Eye (tissue), 1 donor: ENCODE measurements around the gene WNT3A.
"Not testable (repeated sequence)": the region's sequence is repeated elsewhere in the genome, so short reads cannot be mapped to it uniquely, and the experiment has no call there.

Experiments
- DNase-seq: peaks from one replicate; pipeline ENCODE4 v3.0.0-alpha.2; 2015

The WNT3A gene, protein sequence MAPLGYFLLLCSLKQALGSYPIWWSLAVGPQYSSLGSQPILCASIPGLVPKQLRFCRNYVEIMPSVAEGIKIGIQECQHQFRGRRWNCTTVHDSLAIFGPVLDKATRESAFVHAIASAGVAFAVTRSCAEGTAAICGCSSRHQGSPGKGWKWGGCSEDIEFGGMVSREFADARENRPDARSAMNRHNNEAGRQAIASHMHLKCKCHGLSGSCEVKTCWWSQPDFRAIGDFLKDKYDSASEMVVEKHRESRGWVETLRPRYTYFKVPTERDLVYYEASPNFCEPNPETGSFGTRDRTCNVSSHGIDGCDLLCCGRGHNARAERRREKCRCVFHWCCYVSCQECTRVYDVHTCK

GRCh38 chr1:228006786-228007048, at the start of gene WNT3A:
Gene WNT3A (plus strand): TSS chr1:228006998. CDS start chr1:228007129, 131 bp downstream.
- no peak for DNase-seq

- no peak for DNase-seq
Measured at GRCh38 chr1:227958617-227959324, 48.0 kb upstream of the WNT3A start.

DNA sequence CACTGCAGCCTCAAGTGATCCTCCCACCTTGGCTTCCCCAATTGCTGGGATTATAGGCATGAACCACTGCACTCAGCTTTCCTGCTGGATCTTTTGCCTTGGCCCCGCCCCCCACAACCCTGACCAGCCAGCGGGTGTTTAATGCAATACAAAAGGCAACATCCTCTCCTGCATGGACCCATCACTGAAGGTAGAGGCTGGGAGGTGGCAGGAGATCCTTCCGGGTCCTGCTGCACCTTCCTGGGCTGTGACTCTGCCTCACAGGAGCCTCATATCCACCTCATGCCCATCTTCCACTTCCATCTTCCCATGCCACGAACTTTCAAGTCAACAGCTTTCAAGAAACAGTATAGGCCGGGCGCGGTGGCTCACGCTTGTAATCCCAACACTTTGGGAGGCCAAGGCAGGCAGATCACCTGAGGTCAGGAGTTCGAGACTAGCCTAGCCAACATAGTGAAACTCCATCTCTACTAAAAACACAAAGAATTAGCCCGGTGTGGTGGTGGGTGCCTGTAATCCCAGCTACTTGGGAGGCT, 47.4 kb upstream of the WNT3A start:
- DNase-seq = no peak

- DNase-seq = no peak
Measured at GRCh38 chr1:227961651-227962466, 44.9 kb upstream of the WNT3A start.

DNA sequence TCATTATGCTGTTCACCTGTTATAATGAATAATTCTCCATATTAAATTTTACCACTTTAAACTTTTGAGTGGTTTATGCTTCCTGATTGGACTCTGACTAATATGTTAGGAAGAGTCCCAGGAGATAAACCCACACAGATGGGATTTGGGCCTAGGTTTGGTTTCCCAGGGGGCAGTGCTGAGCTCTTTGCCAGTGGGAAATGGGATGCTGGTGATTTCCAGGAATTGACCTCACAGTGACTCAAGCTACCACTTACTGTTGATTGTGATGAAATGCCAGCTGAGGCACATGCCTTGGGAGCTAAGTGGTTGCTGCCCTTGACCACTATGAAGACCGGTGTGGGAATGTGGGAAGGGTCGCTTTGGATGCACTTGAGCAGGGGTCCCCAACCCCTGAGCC, 40.1 kb upstream of the WNT3A start:
- not testable (repeated sequence) for DNase-seq

- not testable (repeated sequence) for DNase-seq
Measured at GRCh38 chr1:227967815-227968214, 39.0 kb upstream of the WNT3A start.

DNA sequence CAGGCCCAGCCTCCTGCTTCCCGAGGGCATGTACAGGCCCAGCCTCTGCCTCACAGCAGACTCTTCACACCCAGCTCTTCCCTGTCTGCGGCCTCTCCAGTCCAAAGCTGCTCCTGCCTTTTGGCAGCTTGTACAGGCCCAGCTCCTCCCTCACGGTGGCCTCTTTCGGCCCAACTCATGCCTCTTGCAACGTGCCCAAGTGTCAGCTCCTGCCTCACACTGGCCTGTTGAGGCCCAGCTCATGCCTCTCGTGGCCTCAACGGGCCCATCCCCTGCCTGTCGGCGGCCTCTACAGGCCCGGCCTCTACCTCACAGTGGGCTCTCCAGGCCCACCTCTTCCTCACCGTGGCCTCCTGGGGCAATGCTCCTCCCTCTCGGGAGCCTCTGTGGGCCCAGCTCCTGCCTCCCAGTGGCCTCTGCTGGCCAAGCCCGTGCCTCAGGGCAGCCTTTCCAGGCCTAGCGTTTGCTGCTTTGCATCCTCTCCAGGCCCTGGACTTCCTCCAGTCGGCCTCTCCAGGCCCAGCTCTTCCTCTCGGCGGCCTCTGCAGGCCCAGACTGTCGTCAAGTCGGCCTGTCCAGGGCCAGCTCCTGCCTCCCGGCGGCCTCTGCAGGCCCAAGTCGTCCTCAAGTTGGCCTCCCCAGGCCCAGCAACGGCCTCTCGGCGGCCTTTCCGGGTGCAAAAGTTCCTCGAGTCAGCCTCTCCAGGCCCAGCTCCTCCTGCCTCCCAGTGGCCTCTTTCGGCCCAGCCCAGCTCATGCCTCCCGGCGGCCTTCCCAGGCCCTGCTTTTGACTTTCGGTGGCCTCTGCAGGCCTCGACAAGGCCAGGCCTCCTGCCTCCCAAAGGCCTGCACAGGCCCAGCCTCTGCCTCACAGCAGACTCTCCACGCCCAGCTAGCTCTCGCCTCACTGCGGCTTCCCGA, 36.5 kb upstream of the WNT3A start:
- DNase-seq = not testable (repeated sequence)

DNA sequence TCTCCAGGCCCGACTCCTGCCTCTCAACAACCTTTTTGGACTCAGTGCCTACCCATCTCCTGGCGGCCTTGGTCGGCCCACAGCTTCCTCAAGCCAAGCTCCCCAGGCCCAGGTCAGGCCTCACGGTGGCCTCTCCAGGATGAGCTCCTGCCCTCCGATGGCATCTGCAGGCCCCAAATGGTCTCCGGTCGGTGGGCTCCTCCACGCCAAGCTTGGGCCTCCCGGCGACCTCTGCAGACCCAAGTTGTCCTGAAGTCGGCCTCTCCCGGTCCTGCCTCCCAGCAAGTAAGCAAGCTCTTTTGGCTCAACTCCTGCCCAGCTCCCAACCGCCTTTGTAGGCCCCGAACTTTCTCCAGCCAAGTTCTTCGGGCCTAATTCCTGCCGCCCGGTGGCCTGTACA, 35.6 kb upstream of the WNT3A start:
- not testable (repeated sequence) for DNase-seq

- DNase-seq = not testable (repeated sequence)
Measured at GRCh38 chr1:227971643-227972282, 35.0 kb upstream of the WNT3A start.

DNA sequence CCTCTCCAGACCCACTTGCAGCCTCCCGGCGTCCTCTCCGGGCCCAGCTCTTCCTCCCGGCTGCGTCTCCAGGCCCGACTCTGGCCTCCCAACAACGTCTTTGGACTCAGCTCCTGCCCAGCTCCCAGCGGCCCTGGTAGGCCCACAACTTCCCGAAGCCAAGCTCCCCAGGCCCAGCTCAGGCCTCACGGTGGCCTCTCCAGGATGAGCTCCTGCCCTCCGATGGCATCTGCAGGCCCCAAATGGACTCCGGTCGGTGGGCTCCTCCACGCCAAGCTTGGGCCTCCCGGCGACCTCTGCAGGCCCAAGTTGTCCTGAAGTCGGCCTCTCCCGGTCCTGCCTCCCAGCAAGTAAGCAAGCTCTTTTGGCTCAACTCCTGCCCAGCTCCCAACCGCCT, 34.5 kb upstream of the WNT3A start:
- DNase-seq = not testable (repeated sequence)

DNA sequence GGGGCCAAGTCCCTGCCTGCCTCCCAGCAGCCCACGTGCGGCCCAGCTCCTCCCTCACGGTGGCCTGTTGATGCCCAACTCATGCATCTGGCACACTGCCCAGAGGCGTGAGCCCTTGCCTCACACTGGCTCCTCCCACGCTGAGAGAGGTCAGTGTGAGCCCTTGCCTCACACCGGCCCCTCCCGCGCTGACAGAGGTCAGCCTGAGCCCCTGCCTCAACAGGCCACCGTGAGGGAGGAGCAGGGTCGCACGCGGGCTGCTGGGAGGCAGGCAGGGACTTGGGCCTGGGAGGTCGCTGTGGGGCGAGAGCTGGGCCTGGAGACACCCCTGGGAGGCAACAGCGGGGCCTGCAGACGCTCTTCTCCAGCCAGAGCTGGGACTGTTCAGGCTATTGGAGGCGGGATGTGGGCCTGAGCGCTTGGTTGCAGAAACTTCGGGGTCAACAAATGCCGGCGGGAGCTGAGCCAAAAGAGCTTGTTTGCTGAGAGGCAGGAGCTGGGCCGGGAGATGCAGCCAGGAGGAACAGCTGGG, 33.9 kb upstream of the WNT3A start:
- not testable (repeated sequence) for DNase-seq

- DNase-seq = not testable (repeated sequence)
Measured at GRCh38 chr1:227973724-227974288, 33.0 kb upstream of the WNT3A start.

DNA sequence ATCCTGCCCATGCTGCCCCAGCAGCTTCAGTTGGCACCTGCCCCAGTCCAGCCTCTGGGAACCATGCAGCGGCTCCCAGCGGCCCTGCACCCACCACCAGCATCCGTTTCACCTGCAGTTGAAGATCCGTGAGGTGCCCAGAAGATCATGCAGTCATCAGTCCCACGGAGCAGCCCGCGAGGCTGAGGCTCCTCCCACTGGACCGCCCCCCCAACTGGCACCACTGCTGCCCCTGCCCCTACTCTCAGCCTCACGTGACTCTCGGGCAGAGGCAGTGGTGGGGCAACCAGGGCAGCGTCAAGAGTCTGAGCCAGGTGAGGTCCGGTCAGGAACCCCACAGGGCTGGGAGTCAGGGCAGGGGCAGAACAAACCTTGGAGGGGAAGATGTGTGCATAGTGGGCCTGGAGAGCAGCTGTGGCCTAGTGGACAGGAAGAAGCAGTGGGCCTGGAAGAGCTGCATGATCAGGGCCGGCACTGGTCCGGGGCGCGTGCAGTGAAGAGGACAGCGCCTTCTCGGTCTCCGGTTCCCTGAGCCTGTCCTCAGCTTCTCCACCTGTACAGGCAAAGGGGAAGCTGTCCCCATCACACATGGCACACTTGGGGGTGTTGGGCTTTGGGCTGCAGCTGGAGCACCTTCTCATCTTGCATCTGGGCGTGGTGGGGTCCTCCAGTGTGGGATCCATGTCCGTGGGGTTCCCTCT, 31.1 kb upstream of the WNT3A start:
- not testable (repeated sequence) for DNase-seq

DNA sequence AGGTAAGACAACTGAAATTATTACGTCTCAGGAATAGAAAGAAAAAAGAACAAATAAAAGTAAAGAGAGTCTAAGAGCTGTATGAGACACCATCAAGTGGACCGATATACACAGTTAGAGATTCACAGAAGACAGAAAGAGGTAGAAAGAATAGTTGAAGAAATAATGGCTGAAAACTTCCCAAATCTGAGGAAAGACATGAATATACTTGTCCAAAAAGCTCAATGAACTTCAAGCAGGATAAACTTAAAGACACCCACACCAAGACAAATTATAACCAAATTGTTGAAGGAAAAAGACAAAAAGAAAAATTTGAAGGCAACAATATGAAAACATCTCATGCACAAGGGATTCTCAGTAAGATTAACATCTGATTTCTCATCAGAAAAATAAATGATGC, 19.6 kb upstream of the WNT3A start:
- DNase-seq = no peak

GRCh38 chr1:227994632-227995300, 12.0 kb upstream of the WNT3A start:
- DNase-seq = no peak

GRCh38 chr1:227996187-227996950, 10.4 kb upstream of the WNT3A start:
- DNase-seq = no peak

DNA sequence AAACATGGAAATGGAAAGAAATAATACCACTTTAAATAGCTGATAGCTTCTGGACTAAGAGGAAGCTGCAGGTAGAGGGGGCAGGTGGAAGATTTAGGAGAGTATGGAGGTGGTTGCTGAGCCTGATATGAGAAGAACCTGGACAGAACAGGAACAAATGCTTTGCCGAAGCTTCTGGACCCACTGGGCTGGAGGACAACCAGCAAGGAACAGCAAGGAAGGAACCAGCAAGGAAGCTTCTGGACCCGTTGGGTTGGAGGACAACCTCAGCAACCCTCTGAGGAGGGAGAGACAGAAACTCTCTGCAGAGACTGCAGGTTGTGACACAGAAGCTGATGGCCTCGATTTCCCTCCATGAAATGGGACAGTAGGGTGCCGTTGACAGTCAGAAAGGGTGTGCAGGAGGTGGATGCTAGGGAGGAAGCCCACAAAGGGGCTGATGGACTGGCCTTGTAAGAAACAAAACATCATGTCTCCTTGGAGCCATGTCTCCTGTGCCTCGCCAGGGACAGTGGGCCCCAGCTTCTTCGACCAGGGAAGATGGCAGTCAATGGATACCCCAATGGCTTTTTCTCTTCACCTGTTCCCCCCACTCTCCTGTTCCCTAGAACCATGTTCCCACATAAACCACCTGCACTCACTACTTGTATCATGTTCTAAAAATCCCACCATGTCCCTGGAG, 8.3 kb upstream of the WNT3A start:
- DNase-seq = no peak
